Measurements from ENCODE around the gene MAP3K21. TPM values are rescaled to one million over a fixed set of nuclear protein-coding genes. Genes with fewer than 3 reads are reported as not detected.

The MAP3K21 gene
- total RNA-seq, 6 experiments from 2014 or later: 3.2 to 5.1 (median 3.8) TPM

DNA sequence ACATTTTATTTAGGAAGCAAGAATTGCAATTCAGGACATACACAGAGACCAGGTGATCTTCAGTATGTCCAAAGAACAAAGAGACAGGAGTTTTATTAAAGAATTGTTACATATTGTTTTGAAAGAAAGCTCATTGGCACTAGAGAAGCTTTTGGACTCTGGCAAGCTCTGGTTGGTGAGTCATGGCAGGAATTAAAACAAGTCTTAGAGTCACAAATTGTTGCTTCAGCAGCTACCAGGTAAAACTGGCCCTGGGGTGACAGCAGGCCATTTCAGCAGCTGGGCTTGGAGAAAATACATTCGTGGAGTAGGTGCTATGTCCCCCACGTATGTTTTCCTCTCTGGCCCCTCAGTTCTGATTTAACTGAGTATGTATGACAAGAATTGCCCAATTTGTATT, 58.8 kb downstream of the MAP3K21 start:
- Histone ChIP-seq H3K4me1 (no peaks in the 10 kb centered on the region), H3K9me3 (no peaks in the 10 kb centered on the region), H3K27me3 (no peaks in the 10 kb centered on the region), H3K27ac (no peak overlapping the region), H3K36me3 (no peaks in the 10 kb centered on the region), H3K4me3 (no peak overlapping the region)
- no peak for DNase-seq
- no peak for TF ChIP-seq POLR2A (IDR thresholded peaks at IDR 0.05)
- TF ChIP-seq, protein P1, sequence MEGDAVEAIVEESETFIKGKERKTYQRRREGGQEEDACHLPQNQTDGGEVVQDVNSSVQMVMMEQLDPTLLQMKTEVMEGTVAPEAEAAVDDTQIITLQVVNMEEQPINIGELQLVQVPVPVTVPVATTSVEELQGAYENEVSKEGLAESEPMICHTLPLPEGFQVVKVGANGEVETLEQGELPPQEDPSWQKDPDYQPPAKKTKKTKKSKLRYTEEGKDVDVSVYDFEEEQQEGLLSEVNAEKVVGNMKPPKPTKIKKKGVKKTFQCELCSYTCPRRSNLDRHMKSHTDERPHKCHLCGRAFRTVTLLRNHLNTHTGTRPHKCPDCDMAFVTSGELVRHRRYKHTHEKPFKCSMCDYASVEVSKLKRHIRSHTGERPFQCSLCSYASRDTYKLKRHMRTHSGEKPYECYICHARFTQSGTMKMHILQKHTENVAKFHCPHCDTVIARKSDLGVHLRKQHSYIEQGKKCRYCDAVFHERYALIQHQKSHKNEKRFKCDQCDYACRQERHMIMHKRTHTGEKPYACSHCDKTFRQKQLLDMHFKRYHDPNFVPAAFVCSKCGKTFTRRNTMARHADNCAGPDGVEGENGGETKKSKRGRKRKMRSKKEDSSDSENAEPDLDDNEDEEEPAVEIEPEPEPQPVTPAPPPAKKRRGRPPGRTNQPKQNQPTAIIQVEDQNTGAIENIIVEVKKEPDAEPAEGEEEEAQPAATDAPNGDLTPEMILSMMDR (IDR thresholded peaks at IDR 0.05): no peak
- WGBS (ENCODE audit: insufficient coverage, low coverage, low lambda C conversion rate, missing lambda C conversion rate): 21% methylated on average over 2 of the region's 2 CpGs
- intact Hi-C loops (cut with DNase I): no loop called here
- ATAC-seq: peak in 1 of 4 donors; percentile 82

DNA sequence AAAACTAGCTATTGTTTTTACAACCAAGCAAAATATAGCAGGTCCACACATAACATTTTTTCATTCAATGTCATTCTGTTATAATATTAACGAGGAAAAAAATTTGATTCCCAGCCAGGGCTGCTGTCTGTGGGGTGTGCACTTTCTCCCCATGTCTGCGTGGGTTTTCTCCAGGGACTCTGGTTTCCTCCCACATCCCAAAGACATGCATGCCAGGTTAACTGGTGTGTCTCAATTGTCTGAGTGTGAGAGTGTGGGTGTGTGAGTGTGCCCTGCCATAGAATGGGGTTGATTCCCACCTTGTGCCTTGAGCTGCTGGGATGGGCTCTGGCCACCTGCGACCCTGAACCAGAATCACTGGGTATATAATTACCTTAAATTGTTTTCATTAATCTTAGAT, 60.1 kb downstream of the MAP3K21 start:
- no peaks in the 10 kb centered on the region for H3K9me3 ChIP-seq
- TF ChIP-seq, protein P1 (IDR thresholded peaks at IDR 0.05): no peak
- TF ChIP-seq POLR2A (IDR thresholded peaks at IDR 0.05): no peak
- H3K27me3 ChIP-seq: no peaks in the 10 kb centered on the region
- no peak for DNase-seq
- no peak overlapping the region for H3K4me3 ChIP-seq
- no peak overlapping the region for H3K27ac ChIP-seq
- intact Hi-C loops (cut with DNase I): no loop called here
- 57% methylated on average over 3 of the region's 3 CpGs for WGBS (ENCODE audit: insufficient coverage, low coverage, low lambda C conversion rate, missing lambda C conversion rate)
- H3K4me1 ChIP-seq: no peaks in the 10 kb centered on the region
- H3K36me3 ChIP-seq: no peaks in the 10 kb centered on the region
- no peak for ATAC-seq

DNA sequence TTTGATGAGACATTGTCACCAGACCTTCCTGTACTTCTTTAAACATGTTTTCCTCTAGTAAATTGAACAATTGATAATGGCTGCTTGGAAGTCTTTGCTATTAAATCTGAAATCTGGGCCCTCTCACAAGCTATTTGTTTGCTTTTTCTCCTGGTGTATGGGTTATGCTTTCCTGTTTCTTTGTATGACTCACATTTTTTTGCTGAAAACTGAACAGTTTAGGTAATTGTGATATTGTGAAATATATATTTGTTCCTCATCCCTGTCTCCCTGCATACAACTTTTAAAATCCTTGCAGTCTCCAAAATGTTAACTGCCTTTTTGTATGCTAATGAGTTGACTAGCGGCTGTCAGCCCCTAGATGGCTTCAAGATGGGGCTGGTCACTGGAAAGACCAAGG, 61.6 kb downstream of the MAP3K21 start:
- Histone ChIP-seq H3K4me3 (no peak overlapping the region), H3K4me1 (no peaks in the 10 kb centered on the region), H3K27me3 (no peaks in the 10 kb centered on the region), H3K9me3 (no peaks in the 10 kb centered on the region), H3K36me3 (no peaks in the 10 kb centered on the region), H3K27ac (no peak overlapping the region)
- ATAC-seq: no peak
- WGBS (ENCODE audit: insufficient coverage, low coverage, low lambda C conversion rate, missing lambda C conversion rate): 83% methylated on average over 1 of the region's 1 CpG
- no peak for TF ChIP-seq POLR2A (IDR thresholded peaks at IDR 0.05)
- TF ChIP-seq, protein P1 (IDR thresholded peaks at IDR 0.05): no peak
- intact Hi-C loops (cut with DNase I): no loop called here
- no peak for DNase-seq

DNA sequence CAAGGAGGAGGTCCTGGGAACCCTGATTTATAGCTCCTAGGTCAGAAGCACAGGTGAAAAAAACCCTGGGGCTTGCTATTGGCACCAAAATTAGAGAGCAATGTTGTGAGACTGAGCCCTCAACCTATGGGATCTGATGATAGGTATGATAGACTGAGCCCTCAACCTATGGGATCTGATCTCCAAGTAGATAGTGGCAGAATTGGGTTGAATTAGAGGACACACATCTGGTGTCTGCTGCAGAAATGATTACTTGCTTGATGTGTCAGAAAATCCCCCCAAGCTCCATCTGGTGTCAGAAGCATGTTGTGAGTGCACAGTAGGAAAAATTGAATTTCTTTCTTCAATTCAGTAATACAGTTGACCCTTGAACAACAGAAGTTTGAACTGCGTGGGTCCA, 62.4 kb downstream of the MAP3K21 start:
- ATAC-seq (no peak), DNase-seq (no peak)
- no peaks in the 10 kb centered on the region for H3K36me3 ChIP-seq
- TF ChIP-seq POLR2A (IDR thresholded peaks at IDR 0.05): no peak
- TF ChIP-seq, protein P1 (IDR thresholded peaks at IDR 0.05): no peak
- H3K27me3 ChIP-seq: no peaks in the 10 kb centered on the region
- no peak overlapping the region for H3K27ac ChIP-seq
- H3K4me3 ChIP-seq: no peak overlapping the region
- intact Hi-C loops (cut with DNase I): loop anchor here in 1 of 2 donors (10.0 kb wide), 1 partner anchor 675 kb away; no protein-coding TSS in a partner anchor
- H3K4me1 ChIP-seq: no peaks in the 10 kb centered on the region
- H3K9me3 ChIP-seq: no peaks in the 10 kb centered on the region
- 64% methylated on average over 1 of the region's 1 CpG for WGBS (ENCODE audit: insufficient coverage, low coverage, low lambda C conversion rate, missing lambda C conversion rate)

All from right lobe of liver (tissue), 6 donors.